HepG2 (cell line): ENCODE measurements around the gene CBX5. TPM values are rescaled to one million over a fixed set of nuclear protein-coding genes. Genes with fewer than 3 reads are reported as not detected.
A peak's percentile ranks its signal among the peaks of the same experiment; 100 is the strongest.

Experiments used
- ARID2 ChIP-seq: sonication (generic); formaldehyde crosslinking; IDR thresholded peaks from 2 replicates; pipeline ENCODE4 v1.8.1; 2022; ENCODE audit warnings: mild to moderate bottlenecking, missing genetic modification reagents, borderline replicate concordance
- ARID3A ChIP-seq: IDR thresholded peaks from 2 replicates; pipeline ENCODE4 v1.6.1; 2012; ENCODE audit warnings: low read depth, low read length, improper control_type of control experiment
- BRD4 ChIP-seq: sonication (generic); formaldehyde crosslinking; IDR thresholded peaks from 2 replicates; pipeline ENCODE4 v1.4.0; 2020; ENCODE audit warnings: missing genetic modification reagents
- CENPX ChIP-seq: sonication (generic); formaldehyde crosslinking; IDR thresholded peaks from 2 replicates; pipeline ENCODE4 v1.9.0; 2021; ENCODE audit warnings: mild to moderate bottlenecking, missing genetic modification reagents, moderate library complexity
- FOSL1 ChIP-seq: sonication (generic); formaldehyde crosslinking; IDR thresholded peaks from 2 replicates; pipeline ENCODE4 v1.9.0; 2021; ENCODE audit warnings: missing genetic modification reagents, borderline replicate concordance
- FOXJ3 ChIP-seq: sonication (generic); formaldehyde crosslinking; IDR thresholded peaks from 2 replicates; pipeline ENCODE4 v1.4.0; 2020; ENCODE audit warnings: missing genetic modification reagents, mild to moderate bottlenecking, borderline replicate concordance
- HMG20A ChIP-seq: IDR thresholded peaks from 2 replicates; pipeline ENCODE4 v1.6.1; 2016; ENCODE audit warnings: borderline replicate concordance
- HNF1B ChIP-seq: sonication (generic); formaldehyde crosslinking; IDR thresholded peaks from 2 replicates; pipeline ENCODE4 v1.5.1; 2020; ENCODE audit warnings: mild to moderate bottlenecking, moderate library complexity, missing genetic modification reagents
- IRF9 ChIP-seq: sonication (generic); formaldehyde crosslinking; IDR thresholded peaks from 2 replicates; pipeline ENCODE4 v1.8.0; 2022; ENCODE audit warnings: missing genetic modification reagents, mild to moderate bottlenecking, borderline replicate concordance
- KLF11 ChIP-seq: IDR thresholded peaks from 2 replicates; pipeline ENCODE4 v1.6.1; 2016; ENCODE audit warnings: missing compliant biosample characterization
- MEIS1 ChIP-seq: sonication (generic); formaldehyde crosslinking; IDR thresholded peaks from 2 replicates; pipeline ENCODE4 v1.9.0; 2021; ENCODE audit warnings: mild to moderate bottlenecking, missing genetic modification reagents, moderate library complexity, borderline replicate concordance
- PAX8 ChIP-seq: sonication (generic); formaldehyde crosslinking; IDR thresholded peaks from 2 replicates; pipeline ENCODE4 v1.8.0; 2022; ENCODE audit warnings: mild to moderate bottlenecking, missing genetic modification reagents, borderline replicate concordance
- PHF8 ChIP-seq: sonication (generic); formaldehyde crosslinking; IDR thresholded peaks from 2 replicates; pipeline ENCODE4 v1.5.0; 2020; ENCODE audit warnings: missing genetic modification reagents
- POLR2AphosphoS5 ChIP-seq: IDR thresholded peaks from 2 replicates; pipeline ENCODE4 v1.6.1; 2012; ENCODE audit warnings: low read depth, low read length
- RARG ChIP-seq: sonication (generic); formaldehyde crosslinking; IDR thresholded peaks from 2 replicates; pipeline ENCODE4 v1.4.0; 2020; ENCODE audit warnings: low read depth, mild to moderate bottlenecking, missing genetic modification reagents
- SP4 ChIP-seq: sonication (generic); formaldehyde crosslinking; IDR thresholded peaks from 2 replicates; pipeline ENCODE4 v1.8.1; 2023; ENCODE audit warnings: mild to moderate bottlenecking, missing genetic modification reagents
- SP5 ChIP-seq: IDR thresholded peaks from 2 replicates; pipeline ENCODE4 v1.6.1; 2016; ENCODE audit warnings: low read depth, borderline replicate concordance
- ZBTB7B ChIP-seq: sonication (generic); formaldehyde crosslinking; IDR thresholded peaks from 2 replicates; pipeline ENCODE4 v1.4.0; 2020; ENCODE audit warnings: missing genetic modification reagents
- ZNF136 ChIP-seq: sonication (generic); formaldehyde crosslinking; IDR thresholded peaks from 2 replicates; pipeline ENCODE4 v1.8.1; 2022; ENCODE audit warnings: low read depth, mild to moderate bottlenecking, moderate library complexity, missing genetic modification reagents
- ZNF598 ChIP-seq: sonication (generic); formaldehyde crosslinking; IDR thresholded peaks from 2 replicates; pipeline ENCODE4 v1.5.1; 2020; ENCODE audit warnings: mild to moderate bottlenecking, missing genetic modification reagents, borderline replicate concordance
- ZNF747 ChIP-seq: sonication (generic); formaldehyde crosslinking; IDR thresholded peaks from 2 replicates; pipeline ENCODE4 v1.8.1; 2023; ENCODE audit warnings: missing genetic modification reagents, mild to moderate bottlenecking, borderline replicate concordance
- ZNF772 ChIP-seq: sonication (generic); formaldehyde crosslinking; IDR thresholded peaks from 2 replicates; pipeline ENCODE4 v1.5.0; 2020; ENCODE audit warnings: mild to moderate bottlenecking, missing genetic modification reagents
- ZNF775 ChIP-seq: sonication (generic); formaldehyde crosslinking; IDR thresholded peaks from 2 replicates; pipeline ENCODE4 v1.4.0; 2020; ENCODE audit warnings: missing genetic modification reagents, mild to moderate bottlenecking, moderate library complexity, borderline replicate concordance
- ZNF83 ChIP-seq: sonication (generic); formaldehyde crosslinking; IDR thresholded peaks from 2 replicates; pipeline ENCODE4 v1.4.0; 2020; ENCODE audit warnings: missing genetic modification reagents, mild to moderate bottlenecking, borderline replicate concordance
- ZNF891 ChIP-seq: sonication (generic); formaldehyde crosslinking; IDR thresholded peaks from 2 replicates; pipeline ENCODE4 v1.5.0; 2020; ENCODE audit warnings: mild to moderate bottlenecking, missing genetic modification reagents
- polyA plus RNA-seq, 8 experiments: library from polyadenylated mRNA; depleted of rRNA in 3 of 8; stranded (reverse) in 7 of 8; unstranded in 1 of 8; fragments of >200 nt; fragmentation: Illumina TruSeq in 4 of 8; extraction: Trizol in 4 of 8; gene quantifications; 2 replicates each; pipeline versions ENCODE4 v1.2.1 to v1.2.3, GENCODE V29; 2011 to 2016; ENCODE audit warnings: low read depth in 4 of 8, missing spikeins in 1 of 8, mixed read lengths in 1 of 8; ENCODE audit not compliant: insufficient read depth in 1 of 8
- total RNA-seq, 5 experiments: library from RNA; depleted of rRNA; stranded (reverse); fragments of >200 nt; fragmentation: Illumina TruSeq; extraction: Trizol; gene quantifications; 2 replicates each; pipeline ENCODE4 v1.2.3, GENCODE V29; 2016; ENCODE audit warnings: low read depth in 1 of 5

The CBX5 gene
- total and polyA plus RNA-seq, 2 of the 13 experiments (the other 11 are each of a cell fraction or from before 2014, with no cell fraction given) = 16.0 to 22.2 TPM

GRCh38 chr12:54280468-54281260 lies 742 bp upstream of the CBX5 start, which contains the start of gene HNRNPA1 (continued):
- TF ChIP-seq HNF1B (CRISPR knock-in tag) = peak; percentile 15; the same call in 1 of the 2 replicates
- 0 out of 2 replicates have a peak, but pooled peaks have one; percentile 8 for TF ChIP-seq ARID3A
- peak; percentile 98 for TF ChIP-seq BRD4 (CRISPR knock-in tag)
- TF ChIP-seq PAX8 (CRISPR knock-in tag) = no peak; the same call in 1 of the 2 replicates
- TF ChIP-seq ZNF83 (CRISPR knock-in tag) = peak; percentile 13; the same call in 1 of the 2 replicates
- TF ChIP-seq HMG20A (CRISPR knock-in tag) = 0 out of 2 replicates have a peak, but pooled peaks have one; percentile 18
- TF ChIP-seq ARID2 = peak; percentile 8; the same call in 1 of the 2 replicates
- no peak for TF ChIP-seq MEIS1 (CRISPR knock-in tag)
- TF ChIP-seq ZNF772 (CRISPR knock-in tag) = peak; percentile 81
- TF ChIP-seq SP5 (CRISPR knock-in tag) = 0 out of 2 replicates have a peak, but pooled peaks have one; percentile 19
- TF ChIP-seq ZBTB7B (CRISPR knock-in tag) = 0 out of 2 replicates have a peak, but pooled peaks have one; percentile 36
- TF ChIP-seq FOXJ3 (CRISPR knock-in tag) = no peak
- peak; percentile 84 for TF ChIP-seq IRF9 (CRISPR knock-in tag)
- peak; percentile 99 for TF ChIP-seq POLR2AphosphoS5
- TF ChIP-seq SP4 (CRISPR knock-in tag) = peak; percentile 85
- TF ChIP-seq ZNF598 (CRISPR knock-in tag) = peak; percentile 60; the same call in 1 of the 2 replicates
- 0 out of 2 replicates have a peak, but pooled peaks have one; percentile 18 for TF ChIP-seq ZNF136 (CRISPR knock-in tag)
- TF ChIP-seq ZNF747 = peak; percentile 77; the same call in 1 of the 2 replicates
- no peak for TF ChIP-seq CENPX (CRISPR knock-in tag)
- peak; percentile 81 for TF ChIP-seq PHF8 (CRISPR knock-in tag)
- 0 out of 2 replicates have a peak, but pooled peaks have one; percentile 6 for TF ChIP-seq RARG
- TF ChIP-seq FOSL1 (CRISPR knock-in tag) = no peak
- TF ChIP-seq ZNF891 (CRISPR knock-in tag) = peak; percentile 90
- no peak; the same call in 1 of the 2 replicates for TF ChIP-seq KLF11 (CRISPR knock-in tag)
- TF ChIP-seq ZNF775 (CRISPR knock-in tag) = no peak; the same call in 1 of the 2 replicates
